Activated CD4-positive, alpha-beta T cell treated with anti-CD3 and anti-CD28 coated beads for 36 hours (primary cell): Measurements from ENCODE around the gene DNAJC18. TPM values are rescaled to one million over a fixed set of nuclear protein-coding genes. Genes with fewer than 3 reads are reported as not detected.

Experiments
- ATAC-seq: fragments of 200-7000 bp; cut with Tn5 transposase; one replicate; pipeline ENCODE4 v1.10.0; 2021; ENCODE audit warnings: mild to moderate bottlenecking, moderate library complexity
- CTCF ChIA-PET: fragments of 350-600 bp; sonication (Branson Sonifier 250); formaldehyde crosslinking; loops from one replicate; lab custom pipeline; 2021; ENCODE audit warnings: antibody characterized with exemption; lab: Charles Lee
- POLR2A ChIA-PET: fragments of 350-600 bp; sonication (Branson Sonifier 250); formaldehyde crosslinking; loops from one replicate; lab custom pipeline; 2021; ENCODE audit warnings: antibody characterized with exemption, inconsistent platforms; lab: Charles Lee
- DNase-seq: peaks from one replicate; pipeline ENCODE4 v3.0.0-alpha.2; 2020
- H3K27ac Mint-ChIP-seq: one replicate; pipeline ENCODE4 v1.8.0; 2021; ENCODE audit warnings: mixed read lengths
- H3K27me3 Mint-ChIP-seq: one replicate; pipeline ENCODE4 v1.8.0; 2021; ENCODE audit warnings: mixed read lengths
- H3K36me3 Mint-ChIP-seq: one replicate; pipeline ENCODE4 v1.8.0; 2021; ENCODE audit warnings: low read depth, mixed read lengths
- H3K4me1 Mint-ChIP-seq: one replicate; pipeline ENCODE4 v1.8.0; 2021; ENCODE audit warnings: mixed read lengths
- H3K4me3 Mint-ChIP-seq: one replicate; pipeline ENCODE4 v1.8.0; 2021; ENCODE audit warnings: mild to moderate bottlenecking, moderate library complexity, mixed read lengths
- H3K9me3 Mint-ChIP-seq: one replicate; pipeline ENCODE4 v1.8.0; 2021; ENCODE audit warnings: low read depth, mixed read lengths
- intact Hi-C, 2 experiments: fragments of 100-400 bp; cut with DNase I in 1 of 2; cut with micrococcal nuclease in 1 of 2; formaldehyde crosslinking; loops; one replicate each; pipeline versions ENCODE4 v1.14.2 to v1.15.1; 2022 to 2024; cut with DNase I, micrococcal nuclease
- total RNA-seq, 2 experiments: library from RNA; stranded (reverse); gene quantifications; one replicate each; pipeline ENCODE4 v1.2.3, GENCODE V29; 2021

Gene DNAJC18
- total RNA-seq, 2 experiments from 2014 or later: 33.1 to 35.6 TPM

DNA sequence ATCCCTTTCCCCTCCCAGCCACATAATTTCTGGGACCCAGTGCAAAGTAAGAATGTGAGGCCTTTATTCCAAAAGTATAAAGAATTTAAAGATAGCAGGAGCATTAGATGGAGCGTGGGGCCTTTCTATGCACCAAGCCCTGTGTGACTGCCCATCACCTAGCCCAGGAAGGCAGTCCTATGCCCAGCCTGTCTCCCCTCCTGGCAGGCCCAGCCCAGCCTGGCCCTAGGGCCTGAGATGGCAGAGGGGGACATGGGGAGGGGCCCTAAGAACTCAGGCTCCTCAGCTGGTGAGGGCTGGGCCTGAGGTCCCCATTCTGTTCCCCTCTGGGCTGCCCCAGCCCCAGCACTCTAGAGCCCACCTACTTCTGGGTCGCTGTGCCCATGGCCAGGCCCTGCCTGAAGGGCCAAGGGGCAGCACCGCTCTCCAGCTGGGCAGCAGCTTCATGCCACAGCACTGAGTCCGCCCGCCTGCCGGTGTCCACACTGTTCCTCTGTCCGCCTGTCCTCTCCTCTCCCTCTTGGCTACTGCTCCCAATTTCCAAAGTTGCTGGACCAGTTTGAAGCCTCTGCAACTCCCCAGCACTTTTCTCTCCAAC is 55.2 kb downstream of the DNAJC18 start:
- intact Hi-C loops: no loop called here
- Mint-ChIP-seq H3K4me1 (peaks cover 27% of the 10 kb centered on the region), H3K9me3 (no peaks in the 10 kb centered on the region), H3K36me3 (no peaks in the 10 kb centered on the region), H3K4me3 (no peak overlapping the region), H3K27me3 (no peaks in the 10 kb centered on the region), H3K27ac (peak overlapping the region; percentile 58)
- POLR2A ChIA-PET: no interaction called here
- ATAC-seq (no peak), DNase-seq (no peak)
- CTCF ChIA-PET: no interaction called here

- Mint-ChIP-seq H3K36me3 (no peaks in the 10 kb centered on the region), H3K4me1 (peaks cover 23% of the 10 kb centered on the region), H3K4me3 (no peak within 1 kb of the TSS), H3K9me3 (no peaks in the 10 kb centered on the region), H3K27ac (no peak within 1 kb of the TSS), H3K27me3 (no peaks in the 10 kb centered on the region)
- DNase-seq (no peak), ATAC-seq (no peak)
- intact Hi-C loops: no loop called here
- ChIA-PET CTCF (no interaction called here), POLR2A (no interaction called here)
Observed at GRCh38 chr5:139383275-139383992, 55.9 kb downstream of the DNAJC18 start, which contains the start of gene SLC23A1. SLC23A1 (minus strand) TSS chr5:139383297; CDS start chr5:139383253, 44 bp downstream.

- Mint-ChIP-seq H3K4me1 (peaks cover 23% of the 10 kb centered on the region), H3K27ac (no peak overlapping the region), H3K9me3 (no peaks in the 10 kb centered on the region), H3K27me3 (no peaks in the 10 kb centered on the region), H3K36me3 (no peaks in the 10 kb centered on the region), H3K4me3 (no peak overlapping the region)
- ChIA-PET POLR2A (no interaction called here), CTCF (no interaction called here)
- intact Hi-C loops: no loop called here
- no peak for DNase-seq
- no peak for ATAC-seq
Observed at GRCh38 chr5:139382807-139383206, 56.5 kb downstream of the DNAJC18 start.

GRCh38 chr5:139381837-139382761 is 57.2 kb downstream of the DNAJC18 start:
- no peaks in the 10 kb centered on the region for H3K27me3 Mint-ChIP-seq

DNA sequence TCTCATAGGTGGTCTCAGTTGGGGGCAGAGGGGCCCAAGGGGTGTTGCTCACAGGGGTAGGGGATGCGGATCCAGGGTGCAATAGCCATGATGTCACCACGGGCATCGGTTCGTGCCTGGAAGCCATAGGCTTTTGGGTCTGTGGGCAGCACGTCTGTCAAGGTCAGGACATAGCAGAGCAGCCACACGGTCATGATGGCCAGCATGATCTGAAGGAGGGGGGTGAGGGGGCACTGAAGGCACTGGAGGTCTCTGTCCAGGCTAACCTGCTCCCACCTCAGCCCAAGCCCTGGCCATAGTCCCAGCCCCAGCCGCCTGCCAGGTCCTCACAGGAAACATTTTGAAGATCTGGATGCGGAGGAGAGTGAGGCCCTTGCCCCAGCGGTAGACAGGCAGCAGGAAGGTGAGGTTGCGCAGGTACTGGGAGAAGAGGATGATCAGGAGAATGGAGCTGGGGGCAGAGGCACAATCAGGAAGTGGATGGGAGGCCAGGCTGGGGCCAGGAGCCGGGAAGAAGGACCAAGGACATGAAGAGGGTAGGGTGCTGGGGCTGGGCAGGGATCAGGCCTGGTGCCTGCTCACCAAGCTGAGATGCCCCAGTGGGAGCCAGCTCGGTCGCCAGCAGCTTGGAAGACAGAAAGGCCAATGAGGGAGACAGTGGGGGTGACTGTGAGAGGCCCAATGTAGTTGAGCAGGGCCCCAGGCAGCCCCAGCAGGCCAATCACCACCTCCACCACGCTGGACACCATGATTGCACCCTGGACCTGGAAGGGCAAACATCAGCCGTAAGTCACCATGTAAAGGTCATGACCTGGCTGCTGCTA is 59.5 kb downstream of the DNAJC18 start:
- Mint-ChIP-seq H3K27ac (no peak overlapping the region), H3K36me3 (peaks cover 2% of the 10 kb centered on the region), H3K4me3 (no peak overlapping the region), H3K27me3 (no peaks in the 10 kb centered on the region), H3K9me3 (no peaks in the 10 kb centered on the region), H3K4me1 (peaks cover 7% of the 10 kb centered on the region)
- POLR2A ChIA-PET: interaction anchor here (0.6 kb wide), 1 partner anchor 35 kb away, joined by 3 read pairs; no protein-coding TSS in a partner anchor
- ATAC-seq (no peak), DNase-seq (no peak)
- intact Hi-C loops: no loop called here
- CTCF ChIA-PET: no interaction called here

More at GRCh38 chr5:139381837-139382761, 57.2 kb downstream of the DNAJC18 start:
- ATAC-seq (no peak), DNase-seq (no peak)
- POLR2A ChIA-PET: no interaction called here
- CTCF ChIA-PET: interaction anchor here (0.8 kb wide), 1 partner anchor 115 kb away, joined by 5 read pairs; no protein-coding TSS in a partner anchor
- peaks cover 23% of the 10 kb centered on the region for H3K4me1 Mint-ChIP-seq
- intact Hi-C loops: no loop called here
- H3K27ac Mint-ChIP-seq: no peak overlapping the region
- peaks cover 2% of the 10 kb centered on the region for H3K36me3 Mint-ChIP-seq
- no peak overlapping the region for H3K4me3 Mint-ChIP-seq
- H3K9me3 Mint-ChIP-seq: no peaks in the 10 kb centered on the region

DNA sequence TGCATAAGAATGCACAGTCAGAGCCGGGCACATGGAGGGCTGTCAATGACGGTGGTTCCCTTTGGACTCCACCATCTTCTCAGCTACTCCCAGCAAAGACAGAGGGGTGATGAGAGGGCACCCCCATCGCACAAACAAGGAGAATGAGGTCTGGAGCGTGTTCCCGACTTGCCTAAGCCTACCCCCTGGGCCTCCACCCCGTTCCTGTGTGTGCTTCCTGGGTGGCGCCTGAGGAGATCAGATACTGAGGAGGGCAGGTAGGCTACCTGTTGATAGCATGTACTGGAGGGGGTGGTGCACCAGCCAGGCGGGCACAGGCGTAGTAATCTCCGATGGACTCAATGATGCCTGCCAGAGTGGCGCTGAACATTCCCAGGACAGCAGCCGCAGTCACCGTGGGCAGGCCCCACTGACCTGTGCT is 60.4 kb downstream of the DNAJC18 start:
- no peak for DNase-seq
- no peak overlapping the region for H3K27ac Mint-ChIP-seq
- intact Hi-C loops: no loop called here

DNA sequence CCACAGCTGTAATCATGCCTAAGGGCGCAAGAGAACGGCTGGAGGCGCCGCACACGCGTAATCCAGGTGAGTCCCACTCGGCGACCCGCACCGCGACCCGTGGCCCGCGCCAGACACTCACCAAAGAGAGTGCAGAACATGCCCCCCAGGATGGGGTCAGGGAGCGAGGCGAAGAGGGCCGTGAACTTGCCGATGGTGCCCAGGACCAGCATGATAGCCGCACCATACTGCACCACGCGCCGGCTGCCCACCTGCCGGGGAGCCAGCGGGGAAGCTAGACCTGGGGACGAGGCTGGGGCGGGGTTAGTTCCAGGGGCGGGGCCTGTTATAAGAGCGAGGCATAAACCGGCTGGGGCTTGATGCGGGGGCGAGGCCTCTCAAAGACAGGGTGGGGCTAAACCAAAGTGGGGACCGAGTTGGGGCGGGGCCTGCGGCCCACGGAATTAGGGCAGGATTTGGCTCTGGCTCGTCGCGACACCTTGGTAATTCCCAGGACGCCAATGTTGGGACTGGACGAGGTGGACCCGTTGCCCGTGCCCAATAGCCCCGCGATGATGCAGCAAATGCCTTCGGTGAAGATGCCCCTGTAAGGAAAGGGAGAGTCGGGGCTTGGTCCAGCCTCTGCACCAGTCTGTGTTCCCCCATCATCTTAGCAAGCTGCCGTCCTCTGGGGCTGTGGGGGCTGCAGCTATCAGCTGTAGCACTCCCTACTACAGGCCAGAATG is 61.1 kb downstream of the DNAJC18 start:
- DNase-seq (no peak), ATAC-seq (no peak)
- intact Hi-C loops: no loop called here
- H3K4me1 Mint-ChIP-seq: no peaks in the 10 kb centered on the region
- POLR2A ChIA-PET: no interaction called here
- H3K4me3 Mint-ChIP-seq: no peak overlapping the region
- peaks cover 2% of the 10 kb centered on the region for H3K36me3 Mint-ChIP-seq
- H3K27ac Mint-ChIP-seq: no peak overlapping the region
- no peaks in the 10 kb centered on the region for H3K9me3 Mint-ChIP-seq
- CTCF ChIA-PET: no interaction called here
- no peaks in the 10 kb centered on the region for H3K27me3 Mint-ChIP-seq

More for the DNA sequence above, 60.4 kb downstream of the DNAJC18 start:
- Mint-ChIP-seq H3K9me3 (no peaks in the 10 kb centered on the region), H3K4me1 (no peaks in the 10 kb centered on the region), H3K27me3 (no peaks in the 10 kb centered on the region), H3K36me3 (peaks cover 2% of the 10 kb centered on the region), H3K4me3 (no peak overlapping the region)
- no peak for ATAC-seq
- POLR2A ChIA-PET: interaction anchor here (0.6 kb wide), 1 partner anchor 36 kb away, joined by 3 read pairs; no protein-coding TSS in a partner anchor
- CTCF ChIA-PET: no interaction called here

DNA sequence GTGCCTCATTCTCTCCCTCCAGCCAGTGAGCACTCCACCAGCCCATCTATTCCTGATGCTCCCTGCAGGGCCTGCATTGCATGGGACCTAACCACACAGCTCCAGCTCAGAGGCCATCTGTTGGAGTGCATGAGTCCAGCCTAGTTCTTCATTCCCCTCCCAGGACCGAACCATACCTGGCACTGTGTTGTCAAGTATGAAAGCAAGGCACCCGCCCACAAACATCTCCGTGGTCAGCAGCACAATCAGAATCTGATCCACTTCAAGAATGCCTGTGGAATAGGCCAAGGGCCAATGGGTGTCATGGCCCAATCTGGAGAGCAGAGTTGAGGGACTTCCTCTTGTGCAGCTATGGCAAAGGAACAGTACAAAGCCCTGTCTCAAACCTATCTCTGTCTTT is 62.1 kb downstream of the DNAJC18 start:
- DNase-seq (no peak), ATAC-seq (no peak)
- H3K27me3 Mint-ChIP-seq: no peaks in the 10 kb centered on the region
- peaks cover 4% of the 10 kb centered on the region for H3K36me3 Mint-ChIP-seq
- peaks cover under 1% of the 10 kb centered on the region for H3K4me1 Mint-ChIP-seq
- POLR2A ChIA-PET: interaction anchor here (0.6 kb wide), 1 partner anchor 26 kb away, joined by 7 read pairs; no protein-coding TSS in a partner anchor
- intact Hi-C loops: no loop called here
- H3K27ac Mint-ChIP-seq: no peak overlapping the region
- CTCF ChIA-PET: interaction anchor here (0.6 kb wide), 1 partner anchor 16 kb away, joined by 3 read pairs; no protein-coding TSS in a partner anchor
- no peaks in the 10 kb centered on the region for H3K9me3 Mint-ChIP-seq
- no peak overlapping the region for H3K4me3 Mint-ChIP-seq

DNA sequence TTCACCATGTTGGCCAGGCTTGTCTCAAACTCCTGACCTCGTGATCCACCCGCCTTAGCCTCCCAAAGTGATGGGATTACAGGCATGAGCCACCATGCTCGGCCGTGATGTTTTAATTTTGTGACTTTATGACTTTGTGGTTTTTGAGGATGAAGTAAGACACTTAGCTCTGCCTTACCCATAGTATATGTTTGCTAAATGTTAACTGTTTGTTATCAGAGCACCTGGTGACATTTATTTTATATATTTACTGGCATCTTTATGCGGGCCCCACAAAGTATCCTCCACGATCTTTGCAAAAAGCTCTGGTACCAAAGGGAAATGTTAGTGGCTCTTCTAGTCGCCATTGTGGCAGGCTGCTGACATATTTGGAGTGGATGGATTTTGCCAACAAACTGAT is 63.0 kb downstream of the DNAJC18 start:
- ChIA-PET POLR2A (interaction anchor here (0.6 kb wide), 1 partner anchor 169 kb away, joined by 4 read pairs; no protein-coding TSS in a partner anchor), CTCF (interaction anchor here (1.1 kb wide), 1 partner anchor 411 kb away, joined by 3 read pairs; no protein-coding TSS in a partner anchor)
- no peak overlapping the region for H3K4me3 Mint-ChIP-seq
- H3K27me3 Mint-ChIP-seq: no peaks in the 10 kb centered on the region
- no peak for ATAC-seq
- peaks cover 9% of the 10 kb centered on the region for H3K4me1 Mint-ChIP-seq
- no peak for DNase-seq
- peaks cover 8% of the 10 kb centered on the region for H3K36me3 Mint-ChIP-seq
- intact Hi-C loops: no loop called here
- no peaks in the 10 kb centered on the region for H3K9me3 Mint-ChIP-seq
- no peak overlapping the region for H3K27ac Mint-ChIP-seq

GRCh38 chr5:139374909-139375308 is 64.4 kb downstream of the DNAJC18 start:
- Mint-ChIP-seq H3K36me3 (peaks cover 10% of the 10 kb centered on the region), H3K27me3 (no peaks in the 10 kb centered on the region), H3K4me3 (no peak overlapping the region), H3K9me3 (no peaks in the 10 kb centered on the region), H3K27ac (no peak overlapping the region), H3K4me1 (peaks cover 12% of the 10 kb centered on the region)
- DNase-seq (no peak), ATAC-seq (no peak)
- POLR2A ChIA-PET: no interaction called here
- intact Hi-C loops: no loop called here
- CTCF ChIA-PET: interaction anchor here (0.8 to 1.1 kb wide), 2 partner anchors 144 to 223 kb away, joined by 3 read pairs; no protein-coding TSS in a partner anchor
